Measurements from ENCODE around the gene TNNT3.
"Not testable (repeated sequence)": the region's sequence is repeated elsewhere in the genome, so short reads cannot be mapped to it uniquely, and the experiment has no call there.

Gene TNNT3

GRCh38 chr11:1919391-1920127 is at the start of gene TNNT3:
Gene TNNT3, plus strand, starts transcription at chr11:1919703. Its CDS starts 3,172 bp downstream, at chr11:1922875.
- TF ChIP-seq, protein P1, sequence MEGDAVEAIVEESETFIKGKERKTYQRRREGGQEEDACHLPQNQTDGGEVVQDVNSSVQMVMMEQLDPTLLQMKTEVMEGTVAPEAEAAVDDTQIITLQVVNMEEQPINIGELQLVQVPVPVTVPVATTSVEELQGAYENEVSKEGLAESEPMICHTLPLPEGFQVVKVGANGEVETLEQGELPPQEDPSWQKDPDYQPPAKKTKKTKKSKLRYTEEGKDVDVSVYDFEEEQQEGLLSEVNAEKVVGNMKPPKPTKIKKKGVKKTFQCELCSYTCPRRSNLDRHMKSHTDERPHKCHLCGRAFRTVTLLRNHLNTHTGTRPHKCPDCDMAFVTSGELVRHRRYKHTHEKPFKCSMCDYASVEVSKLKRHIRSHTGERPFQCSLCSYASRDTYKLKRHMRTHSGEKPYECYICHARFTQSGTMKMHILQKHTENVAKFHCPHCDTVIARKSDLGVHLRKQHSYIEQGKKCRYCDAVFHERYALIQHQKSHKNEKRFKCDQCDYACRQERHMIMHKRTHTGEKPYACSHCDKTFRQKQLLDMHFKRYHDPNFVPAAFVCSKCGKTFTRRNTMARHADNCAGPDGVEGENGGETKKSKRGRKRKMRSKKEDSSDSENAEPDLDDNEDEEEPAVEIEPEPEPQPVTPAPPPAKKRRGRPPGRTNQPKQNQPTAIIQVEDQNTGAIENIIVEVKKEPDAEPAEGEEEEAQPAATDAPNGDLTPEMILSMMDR (conservative IDR thresholded peaks at IDR 0.05; ENCODE audit: low read length), result no peak
- DNase-seq (ENCODE audit: low read depth), result no peak
- H3K4me3 ChIP-seq (ENCODE audit: low read length), result no peak within 1 kb of the TSS

GRCh38 chr11:1870326-1870696 is 49.2 kb upstream of the TNNT3 start:
- no peak overlapping the region for H3K4me3 ChIP-seq (ENCODE audit: low read length)
- DNase-seq (ENCODE audit: low read depth), result no peak
- TF ChIP-seq, protein P1 (conservative IDR thresholded peaks at IDR 0.05; ENCODE audit: low read length), result no peak

DNA sequence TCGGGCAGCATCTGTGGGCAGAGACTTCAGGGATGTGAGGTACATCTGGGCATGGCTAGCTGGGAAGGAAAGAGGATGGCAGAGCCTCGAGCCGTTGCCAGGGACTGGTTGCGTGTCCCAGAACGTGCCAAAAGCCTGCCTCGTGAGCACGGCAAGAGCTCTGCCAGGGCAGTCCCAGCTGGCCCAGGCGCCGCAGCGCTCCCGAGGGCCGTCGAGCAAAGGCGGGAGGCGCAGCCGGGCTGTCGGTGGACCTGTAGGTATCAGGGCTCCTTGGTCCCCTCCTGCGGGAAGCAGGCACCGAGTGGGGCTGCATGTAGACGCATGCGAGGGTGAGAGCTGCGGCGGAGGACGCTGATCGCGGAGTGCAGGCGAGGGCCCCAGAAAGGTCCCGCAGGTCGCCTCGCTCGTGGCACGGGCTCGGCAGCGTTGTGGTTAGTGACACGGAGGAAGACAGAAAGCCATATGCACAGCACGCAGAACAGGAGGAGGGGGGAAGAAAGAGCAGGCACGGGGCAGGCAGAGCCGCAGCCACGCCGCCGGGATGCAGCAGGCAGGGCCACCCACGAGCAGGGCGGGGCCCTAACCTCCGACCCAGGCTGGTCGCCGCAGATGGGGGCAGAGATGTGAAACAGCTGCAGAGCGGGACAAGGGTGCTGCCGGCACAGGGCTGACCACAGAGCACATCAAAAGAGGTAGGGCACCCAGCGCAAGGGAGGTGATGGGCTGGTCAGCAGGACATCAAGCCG is 48.6 kb upstream of the TNNT3 start:
- TF ChIP-seq, protein P1 (conservative IDR thresholded peaks at IDR 0.05; ENCODE audit: low read length), result no peak
- DNase-seq (ENCODE audit: low read depth), result peak; percentile 34
- H3K4me3 ChIP-seq (ENCODE audit: low read length), result no peak overlapping the region

DNA sequence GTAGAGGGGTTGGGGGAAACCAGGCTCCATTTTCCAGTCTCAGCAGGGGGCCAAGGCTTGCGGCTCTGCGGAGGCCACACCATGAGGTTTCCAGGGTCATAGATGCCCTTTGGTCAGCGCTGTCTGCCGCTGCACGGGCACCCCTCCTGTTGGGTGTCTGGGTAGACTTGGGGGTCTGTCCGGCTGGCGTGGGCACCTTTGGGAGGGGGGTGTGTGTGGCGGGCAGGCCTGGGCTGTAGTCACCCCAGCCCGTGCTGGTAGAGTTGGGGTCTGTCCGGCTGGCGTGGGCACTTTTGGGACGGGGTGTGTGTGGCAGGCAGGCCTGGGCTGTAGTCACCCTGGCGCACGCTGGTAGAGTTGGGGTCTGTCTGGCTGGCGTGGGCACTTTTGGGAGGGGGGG is 48.0 kb upstream of the TNNT3 start:
- no peak overlapping the region for H3K4me3 ChIP-seq (ENCODE audit: low read length)
- TF ChIP-seq, protein P1 (conservative IDR thresholded peaks at IDR 0.05; ENCODE audit: low read length), result no peak

GRCh38 chr11:1872267-1872985 is 47.1 kb upstream of the TNNT3 start:
- DNase-seq (ENCODE audit: low read depth), result no peak
- TF ChIP-seq, protein P1 (conservative IDR thresholded peaks at IDR 0.05; ENCODE audit: low read length), result no peak

More for the DNA sequence above, 48.0 kb upstream of the TNNT3 start:
- DNase-seq (ENCODE audit: low read depth), result no peak

DNA sequence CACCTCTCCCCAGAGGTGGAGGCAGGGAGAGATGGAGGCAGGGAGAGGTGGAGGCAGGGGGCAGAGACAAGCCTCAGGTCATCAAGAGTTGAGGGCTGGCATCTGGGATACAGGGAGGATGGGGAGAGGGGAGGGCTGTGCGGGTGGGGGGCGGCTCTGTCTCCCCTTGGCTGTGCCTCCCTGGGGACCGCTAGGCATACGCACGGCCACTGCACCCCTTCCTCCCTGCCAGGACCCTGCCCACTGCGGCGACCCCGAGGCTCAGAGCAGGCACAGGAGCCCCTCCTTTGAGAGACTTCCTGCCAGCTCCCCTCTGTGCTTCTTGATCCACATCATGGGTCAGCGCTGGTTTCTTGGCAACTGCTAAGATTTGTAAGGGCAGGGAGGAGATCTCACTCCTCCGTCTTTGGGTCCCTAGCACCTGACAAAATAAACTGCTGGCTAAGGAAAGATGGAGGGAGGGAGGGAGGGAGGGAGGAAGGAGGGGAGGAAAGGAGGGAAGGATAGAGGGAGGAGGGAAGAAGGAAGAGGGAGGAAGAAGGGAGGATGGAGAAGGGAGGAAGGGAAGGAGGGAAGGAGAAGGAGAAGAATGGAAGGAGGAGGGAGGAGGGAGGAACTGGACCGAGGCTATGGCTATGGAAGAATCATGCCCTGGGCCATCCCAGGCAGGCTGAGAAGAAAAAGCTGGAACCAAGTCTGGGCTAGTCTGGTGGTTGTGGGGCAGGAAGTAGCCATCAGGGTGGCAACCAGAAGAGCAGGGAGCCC is 46.3 kb upstream of the TNNT3 start:
- TF ChIP-seq, protein P1 (conservative IDR thresholded peaks at IDR 0.05; ENCODE audit: low read length), result no peak
- no peak for DNase-seq (ENCODE audit: low read depth)
- H3K4me3 ChIP-seq (ENCODE audit: low read length), result no peak overlapping the region

More at GRCh38 chr11:1872267-1872985, 47.1 kb upstream of the TNNT3 start:
- no peak overlapping the region for H3K4me3 ChIP-seq (ENCODE audit: low read length)

GRCh38 chr11:1873813-1874150 is 45.7 kb upstream of the TNNT3 start:
- not testable (repeated sequence) for H3K4me3 ChIP-seq (ENCODE audit: low read length); DNase-seq (ENCODE audit: low read depth)

DNA sequence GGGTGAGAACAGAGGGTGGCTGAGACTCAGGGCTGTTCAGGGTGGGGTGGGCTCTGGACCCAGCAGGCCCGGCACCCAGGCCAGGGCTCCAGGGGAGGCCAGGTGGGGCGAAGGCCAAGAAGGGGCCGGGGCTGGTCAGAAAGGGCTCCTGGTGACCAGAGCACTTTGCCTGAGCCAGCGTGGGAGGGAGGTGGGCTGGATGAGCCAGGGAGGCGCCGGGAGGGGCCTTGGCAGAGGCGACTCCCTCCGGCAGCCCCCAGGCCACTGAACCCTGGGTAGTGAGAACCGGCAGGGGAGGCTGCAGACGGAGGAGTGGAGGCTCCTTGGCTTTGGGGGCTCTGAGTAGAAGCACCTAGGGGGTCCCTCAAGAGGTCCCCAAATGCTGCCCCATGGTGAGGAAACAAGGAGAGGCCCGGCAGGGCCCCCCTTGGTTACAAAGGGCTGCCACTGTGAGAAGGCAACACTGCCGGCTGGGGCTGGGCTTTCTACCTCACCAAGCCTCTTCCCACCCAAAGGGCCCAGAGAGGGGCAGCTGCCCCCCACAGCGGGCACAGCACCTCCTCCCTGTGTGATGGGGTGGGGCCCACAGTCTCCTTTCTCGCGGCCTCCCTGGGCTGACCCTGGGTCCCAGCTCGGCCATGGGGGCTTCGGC is 44.9 kb upstream of the TNNT3 start:
- not testable (repeated sequence) for DNase-seq (ENCODE audit: low read depth); H3K4me3 ChIP-seq (ENCODE audit: low read length)
